ENCODE data around the gene ATOSB.
A peak's percentile ranks its signal among the peaks of the same experiment; 100 is the strongest.

The ATOSB gene

DNA sequence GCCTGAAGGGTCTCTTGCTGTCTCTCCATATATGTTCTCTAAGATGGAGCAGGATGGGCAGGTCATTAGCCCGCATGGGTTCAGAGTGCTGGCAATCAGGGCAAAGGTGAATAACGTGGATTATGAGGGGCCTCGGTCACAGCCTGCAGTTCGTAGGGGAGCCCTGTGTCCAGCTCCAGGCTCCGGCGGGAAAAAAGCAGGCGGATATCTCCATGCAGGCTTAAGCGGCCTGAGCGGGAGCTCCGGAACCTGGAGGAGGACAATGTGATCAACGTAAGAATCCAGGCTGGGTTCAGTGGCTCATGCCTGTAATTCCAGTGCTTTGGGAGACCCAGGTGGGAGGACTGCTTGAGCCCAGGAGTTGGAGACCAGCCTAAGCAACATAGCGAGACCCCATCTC, 10.5 kb downstream of the ATOSB start:
- DNase-seq: no peak
- no peak for TF ChIP-seq CTCF (IDR thresholded peaks at IDR 0.05; ENCODE audit: low read depth, low read length)
- Histone ChIP-seq H3K27me3 (ENCODE audit: insufficient read depth, low read depth, severe bottlenecking) (no peaks in the 10 kb centered on the region), H3K27ac (no peak overlapping the region), H3K9me3 (ENCODE audit: severe bottlenecking) (no peaks in the 10 kb centered on the region), H3K4me3 (ENCODE audit: low read depth, low read length) (no peak overlapping the region), H3K36me3 (peaks cover 21% of the 10 kb centered on the region)

- Histone ChIP-seq H3K4me3 (ENCODE audit: low read depth, low read length) (no peak overlapping the region), H3K9me3 (ENCODE audit: severe bottlenecking) (no peaks in the 10 kb centered on the region), H3K27me3 (ENCODE audit: insufficient read depth, low read depth, severe bottlenecking) (no peaks in the 10 kb centered on the region), H3K27ac (no peak overlapping the region), H3K36me3 (peaks cover 26% of the 10 kb centered on the region)
- no peak for DNase-seq
- TF ChIP-seq CTCF (IDR thresholded peaks at IDR 0.05; ENCODE audit: low read depth, low read length): no peak
These were observed 11.1 kb downstream of the ATOSB start for GRCh38 chr9:35104586-35104985.

DNA sequence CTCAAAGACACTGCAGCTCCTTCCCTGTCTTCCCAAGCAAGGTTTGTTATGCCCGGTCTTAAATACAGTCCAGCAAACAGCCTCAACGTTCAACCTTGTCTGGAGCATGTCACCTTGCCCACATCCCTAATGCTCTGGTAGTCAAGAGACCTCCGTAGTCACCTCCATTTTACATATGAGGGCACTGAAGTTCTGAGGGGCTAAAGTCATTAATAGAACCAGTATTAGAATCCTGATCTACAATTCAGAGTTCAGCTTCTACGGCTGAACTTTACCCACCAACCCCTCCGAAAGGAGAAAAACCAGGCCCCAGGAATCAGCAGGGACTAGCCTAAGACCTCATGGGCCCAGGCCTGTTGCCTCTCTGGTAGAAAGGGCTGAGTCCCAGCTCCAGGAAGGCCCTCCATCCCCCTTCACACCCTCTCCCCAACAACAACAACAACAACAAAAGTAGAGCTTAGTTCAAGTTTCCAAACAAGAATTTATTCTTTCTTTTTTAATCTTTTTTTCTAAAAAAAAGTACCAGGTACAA, 11.9 kb downstream of the ATOSB start:
- Histone ChIP-seq H3K27me3 (ENCODE audit: insufficient read depth, low read depth, severe bottlenecking) (no peaks in the 10 kb centered on the region), H3K4me3 (ENCODE audit: low read depth, low read length) (peak overlapping the region; percentile 90), H3K27ac (peak overlapping the region; percentile 83), H3K9me3 (ENCODE audit: severe bottlenecking) (no peaks in the 10 kb centered on the region), H3K36me3 (peaks cover 26% of the 10 kb centered on the region)
- no peak for TF ChIP-seq CTCF (IDR thresholded peaks at IDR 0.05; ENCODE audit: low read depth, low read length)
- no peak for DNase-seq

- no peaks in the 10 kb centered on the region for H3K27me3 ChIP-seq (ENCODE audit: insufficient read depth, low read depth, severe bottlenecking)
- no peaks in the 10 kb centered on the region for H3K9me3 ChIP-seq (ENCODE audit: severe bottlenecking)
- peak; percentile 95 for DNase-seq
- peak within 1 kb of the TSS; percentile 90 for H3K4me3 ChIP-seq (ENCODE audit: low read depth, low read length)
- peaks cover 26% of the 10 kb centered on the region for H3K36me3 ChIP-seq
- H3K27ac ChIP-seq: peak within 1 kb of the TSS; percentile 83
- TF ChIP-seq CTCF (IDR thresholded peaks at IDR 0.05; ENCODE audit: low read depth, low read length): no peak
These were observed 12.6 kb downstream of the ATOSB start, which contains the start of gene STOML2 for GRCh38 chr9:35102769-35103659. TSS of gene STOML2 (minus strand) at chr9:35103131. CDS start at chr9:35103094, 37 bp downstream.

GRCh38 chr9:35102465-35102768, 13.2 kb downstream of the ATOSB start:
- Histone ChIP-seq H3K27me3 (ENCODE audit: insufficient read depth, low read depth, severe bottlenecking) (no peaks in the 10 kb centered on the region), H3K4me3 (ENCODE audit: low read depth, low read length) (peak overlapping the region; percentile 90), H3K9me3 (ENCODE audit: severe bottlenecking) (no peaks in the 10 kb centered on the region), H3K27ac (peak overlapping the region; percentile 83), H3K36me3 (peaks cover 26% of the 10 kb centered on the region)
- no peak for TF ChIP-seq CTCF (IDR thresholded peaks at IDR 0.05; ENCODE audit: low read depth, low read length)
- DNase-seq: no peak
